Suprapubic skin (tissue), 4 donors: ENCODE measurements around the gene HECTD3. TPM values are rescaled to one million over a fixed set of nuclear protein-coding genes. Genes with fewer than 3 reads are reported as not detected.

Experiments used
- DNase-seq, 2 donors: peaks; one replicate each; pipeline ENCODE4 v3.0.0-alpha.2; 2019; ENCODE audit warnings: low spot score in 2 of 2
- H3K27ac ChIP-seq: fragments of 200-600 bp; sonication (generic); one replicate; pipeline ENCODE4 v1.5.1; 2019
- H3K27me3 ChIP-seq: fragments of 200-600 bp; sonication (generic); one replicate; pipeline ENCODE4 v1.5.1; 2019
- H3K36me3 ChIP-seq: fragments of 200-600 bp; sonication (generic); one replicate; pipeline ENCODE4 v1.5.1; 2019
- H3K4me1 ChIP-seq: fragments of 200-600 bp; sonication (generic); one replicate; pipeline ENCODE4 v1.5.1; 2019
- H3K4me3 ChIP-seq: fragments of 200-600 bp; sonication (generic); one replicate; pipeline ENCODE4 v1.5.1; 2019; ENCODE audit warnings: mild to moderate bottlenecking
- H3K9me3 ChIP-seq: fragments of 200-600 bp; sonication (generic); one replicate; pipeline ENCODE4 v1.5.1; 2019
- CTCF ChIP-seq, 2 donors: fragments of 200-600 bp in 1 of 2; fragments of 450-650 bp in 1 of 2; sonication (generic) in 1 of 2; IDR thresholded peaks; one replicate each; pipeline ENCODE4 v1.5.1; 2016 to 2019; ENCODE audit warnings: antibody characterized with exemption in 2 of 2, mild to moderate bottlenecking in 1 of 2, moderate library complexity in 1 of 2
- EP300 ChIP-seq: sonication (generic); formaldehyde crosslinking; IDR thresholded peaks from one replicate; pipeline ENCODE4 v1.6.1; 2017; ENCODE audit warnings: antibody characterized with exemption
- POLR2A ChIP-seq, 2 donors: fragments of 450-650 bp; IDR thresholded peaks; one replicate each; pipeline ENCODE4 v1.6.1; 2017; ENCODE audit warnings: antibody characterized with exemption in 2 of 2, mild to moderate bottlenecking in 2 of 2, moderate library complexity in 2 of 2
- POLR2AphosphoS5 ChIP-seq, 3 donors: sonication (generic); formaldehyde crosslinking; IDR thresholded peaks; one replicate each; pipeline ENCODE4 v1.6.1; 2017; ENCODE audit warnings: antibody characterized with exemption in 3 of 3
- WGBS: methylation state at CpG from one replicate; pipeline ENCODE4 v1.1.5; 2018; 5-methylcytosine and 5-hydroxymethylcytosine counted together
- total RNA-seq, 4 donors: library from RNA; depleted of rRNA; stranded (reverse); fragments of >200 nt; gene quantifications; one replicate each; pipeline ENCODE4 v1.1.0, GENCODE V29; 2016

The HECTD3 gene
- total RNA-seq, 4 donors from 2014 or later = 37.8 to 65.5 (median 56.8) TPM

- 96% methylated on average over 1 of the region's 1 CpG for WGBS
- no peak overlapping the region for H3K27ac ChIP-seq
- no peak overlapping the region for H3K4me3 ChIP-seq
- no peaks in the 10 kb centered on the region for H3K27me3 ChIP-seq
- no peaks in the 10 kb centered on the region for H3K4me1 ChIP-seq
- no peak for DNase-seq
- no peak for TF ChIP-seq EP300
- TF ChIP-seq POLR2A (IDR thresholded peaks at IDR 0.05) = no peak
- TF ChIP-seq CTCF (IDR thresholded peaks at IDR 0.05) = no peak
- no peak for TF ChIP-seq POLR2AphosphoS5 (IDR thresholded peaks at IDR 0.05)
- H3K36me3 ChIP-seq = no peaks in the 10 kb centered on the region
- H3K9me3 ChIP-seq = no peaks in the 10 kb centered on the region
Measured at GRCh38 chr1:45044916-45045315, 33.8 kb upstream of the HECTD3 start.

GRCh38 chr1:45043094-45043493 lies 32.0 kb upstream of the HECTD3 start:
- Histone ChIP-seq H3K27me3 (no peaks in the 10 kb centered on the region), H3K36me3 (no peaks in the 10 kb centered on the region), H3K4me1 (no peaks in the 10 kb centered on the region), H3K4me3 (no peak overlapping the region), H3K9me3 (no peaks in the 10 kb centered on the region), H3K27ac (no peak overlapping the region)
- WGBS = 87% methylated on average over 5 of the region's 5 CpGs
- no peak for TF ChIP-seq CTCF (IDR thresholded peaks at IDR 0.05)
- no peak for TF ChIP-seq POLR2A (IDR thresholded peaks at IDR 0.05)
- TF ChIP-seq POLR2AphosphoS5 (IDR thresholded peaks at IDR 0.05) = no peak
- TF ChIP-seq EP300 = no peak
- DNase-seq = no peak

- TF ChIP-seq EP300 (no peak), POLR2AphosphoS5 (IDR thresholded peaks at IDR 0.05) (no peak), POLR2A (IDR thresholded peaks at IDR 0.05) (no peak), CTCF (IDR thresholded peaks at IDR 0.05) (no peak)
- peaks cover 4% of the 10 kb centered on the region for H3K4me1 ChIP-seq
- no peak overlapping the region for H3K27ac ChIP-seq
- H3K36me3 ChIP-seq = no peaks in the 10 kb centered on the region
- no peaks in the 10 kb centered on the region for H3K9me3 ChIP-seq
- over 99% methylated on average over 5 of the region's 5 CpGs for WGBS
- no peaks in the 10 kb centered on the region for H3K27me3 ChIP-seq
- no peak for DNase-seq
- H3K4me3 ChIP-seq = no peak overlapping the region
Measured at GRCh38 chr1:45040297-45040696, 29.2 kb upstream of the HECTD3 start.

- H3K4me1 ChIP-seq = peaks cover 4% of the 10 kb centered on the region
- no peak overlapping the region for H3K4me3 ChIP-seq
- H3K27me3 ChIP-seq = no peaks in the 10 kb centered on the region
- H3K9me3 ChIP-seq = no peaks in the 10 kb centered on the region
- WGBS = 85% methylated on average over 6 of the region's 8 CpGs
- TF ChIP-seq POLR2AphosphoS5 (IDR thresholded peaks at IDR 0.05) (no peak), EP300 (no peak), POLR2A (IDR thresholded peaks at IDR 0.05) (no peak), CTCF (IDR thresholded peaks at IDR 0.05) (no peak)
- no peak for DNase-seq
- no peak overlapping the region for H3K27ac ChIP-seq
- no peaks in the 10 kb centered on the region for H3K36me3 ChIP-seq
Measured at GRCh38 chr1:45038661-45039364, 27.7 kb upstream of the HECTD3 start.

- TF ChIP-seq EP300 (no peak), POLR2AphosphoS5 (IDR thresholded peaks at IDR 0.05) (no peak), POLR2A (IDR thresholded peaks at IDR 0.05) (no peak), CTCF (IDR thresholded peaks at IDR 0.05) (no peak)
Measured at GRCh38 chr1:45038240-45038639, 27.1 kb upstream of the HECTD3 start.

More at GRCh38 chr1:45038240-45038639, 27.1 kb upstream of the HECTD3 start:
- WGBS = 94% methylated on average over 2 of the region's 2 CpGs
- Histone ChIP-seq H3K36me3 (no peaks in the 10 kb centered on the region), H3K4me3 (no peak overlapping the region), H3K4me1 (peaks cover 4% of the 10 kb centered on the region), H3K9me3 (no peaks in the 10 kb centered on the region), H3K27ac (no peak overlapping the region), H3K27me3 (no peaks in the 10 kb centered on the region)
- no peak for DNase-seq
